Measurements from ENCODE around the gene BEST1.

Gene BEST1

GRCh38 chr11:61955422-61956135, 5.4 kb downstream of the BEST1 start:
- Histone ChIP-seq H3K36me3 (ENCODE audit: control insufficient read depth in 2 of 2, insufficient read depth in 2 of 2, low read length in 2 of 2) (peaks cover 0 to 4% of the 10 kb centered on the region in 2 donors), H3K4me3 (ENCODE audit: low read length in 2 of 2) (peak overlapping the region; percentile 44 to 45), H3K9me3 (ENCODE audit: control insufficient read depth in 2 of 2, low read length in 2 of 2) (no peaks in the 10 kb centered on the region), H3K4me1 (ENCODE audit: control insufficient read depth in 2 of 2, insufficient read depth in 2 of 2, low read length in 2 of 2) (peaks cover 2 to 4% of the 10 kb centered on the region in 2 donors), H3K9ac (ENCODE audit: low read depth in 1 of 2, low read length in 2 of 2) (peak overlapping the region; percentile 47 to 53), H3K27me3 (ENCODE audit: control insufficient read depth in 2 of 2, insufficient read depth in 2 of 2, low read length in 2 of 2) (no peaks in the 10 kb centered on the region), H3K27ac (ENCODE audit: low read depth in 2 of 2, low read length in 2 of 2) (peak overlapping the region; percentile 32 to 35)

- H3K9ac ChIP-seq (ENCODE audit: low read depth in 1 of 2, low read length in 2 of 2): no peak overlapping the region
- no peak overlapping the region for H3K27ac ChIP-seq (ENCODE audit: low read depth in 2 of 2, low read length in 2 of 2)
Observed at GRCh38 chr11:61956191-61957020, 6.3 kb downstream of the BEST1 start.

DNA sequence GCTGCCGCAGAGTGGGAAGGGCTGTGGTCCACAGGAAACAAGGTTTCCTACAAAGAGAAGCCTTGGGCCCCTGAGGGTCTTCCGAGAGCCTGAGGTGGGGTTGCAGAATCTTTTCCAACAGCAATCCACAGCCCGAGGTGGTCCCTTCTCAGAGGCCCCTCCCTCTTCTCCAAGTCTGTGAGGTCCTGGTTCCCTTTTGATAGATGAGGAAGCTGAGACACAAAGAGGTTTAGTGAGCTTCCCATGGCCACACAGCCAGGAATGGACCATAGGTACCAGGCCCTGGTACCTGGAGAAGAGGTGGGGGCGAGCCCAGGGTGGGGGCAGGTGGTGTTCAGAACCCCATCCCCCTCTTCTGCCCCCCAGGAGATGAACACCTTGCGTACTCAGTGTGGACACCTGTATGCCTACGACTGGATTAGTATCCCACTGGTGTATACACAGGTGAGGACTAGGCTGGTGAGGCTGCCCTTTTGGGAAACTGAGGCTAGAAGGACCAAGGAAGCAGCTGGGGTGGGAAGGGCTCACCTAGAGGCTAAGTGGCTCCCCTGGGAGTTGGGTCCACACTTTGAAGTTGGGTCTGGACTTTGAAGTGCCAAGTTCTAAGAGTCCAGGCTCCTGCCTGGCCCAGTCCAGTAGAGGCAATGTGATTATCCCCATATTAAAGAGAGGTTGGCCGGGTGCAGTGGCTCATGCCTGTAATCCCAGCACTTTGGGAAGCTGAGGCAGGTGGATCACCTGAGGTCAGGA, 7.0 kb downstream of the BEST1 start:
- H3K27me3 ChIP-seq (ENCODE audit: control insufficient read depth in 2 of 2, insufficient read depth in 2 of 2, low read length in 2 of 2): no peaks in the 10 kb centered on the region
- no peak overlapping the region for H3K9ac ChIP-seq (ENCODE audit: low read depth in 1 of 2, low read length in 2 of 2)
- H3K4me1 ChIP-seq (ENCODE audit: control insufficient read depth in 2 of 2, insufficient read depth in 2 of 2, low read length in 2 of 2): peaks cover 2 to 4% of the 10 kb centered on the region in 2 donors
- H3K4me3 ChIP-seq (ENCODE audit: low read length in 2 of 2): no peak overlapping the region
- no peaks in the 10 kb centered on the region for H3K9me3 ChIP-seq (ENCODE audit: control insufficient read depth in 2 of 2, low read length in 2 of 2)
- no peak overlapping the region for H3K27ac ChIP-seq (ENCODE audit: low read depth in 2 of 2, low read length in 2 of 2)
- H3K36me3 ChIP-seq (ENCODE audit: control insufficient read depth in 2 of 2, insufficient read depth in 2 of 2, low read length in 2 of 2): peaks cover 2 to 4% of the 10 kb centered on the region in 2 donors

More at GRCh38 chr11:61956191-61957020, 6.3 kb downstream of the BEST1 start:
- peak overlapping the region in 1 of 2 donors; percentile 40 for H3K4me3 ChIP-seq (ENCODE audit: low read length in 2 of 2)
- H3K4me1 ChIP-seq (ENCODE audit: control insufficient read depth in 2 of 2, insufficient read depth in 2 of 2, low read length in 2 of 2): peaks cover 2 to 4% of the 10 kb centered on the region in 2 donors
- H3K36me3 ChIP-seq (ENCODE audit: control insufficient read depth in 2 of 2, insufficient read depth in 2 of 2, low read length in 2 of 2): peaks cover 2 to 4% of the 10 kb centered on the region in 2 donors
- no peaks in the 10 kb centered on the region for H3K9me3 ChIP-seq (ENCODE audit: control insufficient read depth in 2 of 2, low read length in 2 of 2)
- H3K27me3 ChIP-seq (ENCODE audit: control insufficient read depth in 2 of 2, insufficient read depth in 2 of 2, low read length in 2 of 2): no peaks in the 10 kb centered on the region

GRCh38 chr11:61958590-61958989, 8.4 kb downstream of the BEST1 start:
- Histone ChIP-seq H3K4me1 (ENCODE audit: control insufficient read depth in 2 of 2, insufficient read depth in 2 of 2, low read length in 2 of 2) (peaks cover 11 to 14% of the 10 kb centered on the region in 2 donors), H3K9me3 (ENCODE audit: control insufficient read depth in 2 of 2, low read length in 2 of 2) (no peaks in the 10 kb centered on the region), H3K27ac (ENCODE audit: low read depth in 2 of 2, low read length in 2 of 2) (no peak overlapping the region), H3K4me3 (ENCODE audit: low read length in 2 of 2) (no peak overlapping the region), H3K27me3 (ENCODE audit: control insufficient read depth in 2 of 2, insufficient read depth in 2 of 2, low read length in 2 of 2) (no peaks in the 10 kb centered on the region), H3K36me3 (ENCODE audit: control insufficient read depth in 2 of 2, insufficient read depth in 2 of 2, low read length in 2 of 2) (peaks cover 11 to 13% of the 10 kb centered on the region in 2 donors), H3K9ac (ENCODE audit: low read depth in 1 of 2, low read length in 2 of 2) (no peak overlapping the region)

- no peak overlapping the region for H3K9ac ChIP-seq (ENCODE audit: low read depth in 1 of 2, low read length in 2 of 2)
- peaks cover 16 to 19% of the 10 kb centered on the region in 2 donors for H3K4me1 ChIP-seq (ENCODE audit: control insufficient read depth in 2 of 2, insufficient read depth in 2 of 2, low read length in 2 of 2)
- H3K36me3 ChIP-seq (ENCODE audit: control insufficient read depth in 2 of 2, insufficient read depth in 2 of 2, low read length in 2 of 2): peaks cover 17 to 18% of the 10 kb centered on the region in 2 donors
- H3K27me3 ChIP-seq (ENCODE audit: control insufficient read depth in 2 of 2, insufficient read depth in 2 of 2, low read length in 2 of 2): no peaks in the 10 kb centered on the region
- H3K9me3 ChIP-seq (ENCODE audit: control insufficient read depth in 2 of 2, low read length in 2 of 2): no peaks in the 10 kb centered on the region
- H3K27ac ChIP-seq (ENCODE audit: low read depth in 2 of 2, low read length in 2 of 2): no peak overlapping the region
- no peak overlapping the region for H3K4me3 ChIP-seq (ENCODE audit: low read length in 2 of 2)
Observed at GRCh38 chr11:61959114-61959513, 9.0 kb downstream of the BEST1 start.

DNA sequence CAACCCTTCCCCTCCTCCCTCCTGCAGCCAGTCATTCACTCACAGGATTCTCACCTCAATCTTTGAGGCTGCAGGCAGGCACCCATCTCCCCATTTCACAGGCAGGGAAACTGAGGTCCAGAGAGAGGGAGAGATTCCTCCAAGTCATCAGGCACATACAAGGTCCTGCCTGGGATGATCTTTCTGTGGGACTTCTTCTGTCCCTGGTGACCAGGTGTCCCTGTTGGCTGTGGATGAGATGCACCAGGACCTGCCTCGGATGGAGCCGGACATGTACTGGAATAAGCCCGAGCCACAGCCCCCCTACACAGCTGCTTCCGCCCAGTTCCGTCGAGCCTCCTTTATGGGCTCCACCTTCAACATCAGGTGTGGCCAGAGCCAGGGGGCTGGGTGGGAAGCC, 9.5 kb downstream of the BEST1 start:
- H3K9ac ChIP-seq (ENCODE audit: low read depth in 1 of 2, low read length in 2 of 2): no peak overlapping the region
- peaks cover 21 to 22% of the 10 kb centered on the region in 2 donors for H3K4me1 ChIP-seq (ENCODE audit: control insufficient read depth in 2 of 2, insufficient read depth in 2 of 2, low read length in 2 of 2)
- peaks cover 21 to 23% of the 10 kb centered on the region in 2 donors for H3K36me3 ChIP-seq (ENCODE audit: control insufficient read depth in 2 of 2, insufficient read depth in 2 of 2, low read length in 2 of 2)
- no peak overlapping the region for H3K4me3 ChIP-seq (ENCODE audit: low read length in 2 of 2)
- H3K27me3 ChIP-seq (ENCODE audit: control insufficient read depth in 2 of 2, insufficient read depth in 2 of 2, low read length in 2 of 2): no peaks in the 10 kb centered on the region
- no peaks in the 10 kb centered on the region for H3K9me3 ChIP-seq (ENCODE audit: control insufficient read depth in 2 of 2, low read length in 2 of 2)
- no peak overlapping the region for H3K27ac ChIP-seq (ENCODE audit: low read depth in 2 of 2, low read length in 2 of 2)

GRCh38 chr11:61960532-61960931, 10.4 kb downstream of the BEST1 start:
- H3K27ac ChIP-seq (ENCODE audit: low read depth in 2 of 2, low read length in 2 of 2): peak overlapping the region in 1 of 2 donors; percentile 54
- peaks cover 29 to 32% of the 10 kb centered on the region in 2 donors for H3K36me3 ChIP-seq (ENCODE audit: control insufficient read depth in 2 of 2, insufficient read depth in 2 of 2, low read length in 2 of 2)
- H3K4me1 ChIP-seq (ENCODE audit: control insufficient read depth in 2 of 2, insufficient read depth in 2 of 2, low read length in 2 of 2): peaks cover 25 to 30% of the 10 kb centered on the region in 2 donors
- no peak overlapping the region for H3K9ac ChIP-seq (ENCODE audit: low read depth in 1 of 2, low read length in 2 of 2)
- H3K4me3 ChIP-seq (ENCODE audit: low read length in 2 of 2): no peak overlapping the region
- H3K9me3 ChIP-seq (ENCODE audit: control insufficient read depth in 2 of 2, low read length in 2 of 2): no peaks in the 10 kb centered on the region
- H3K27me3 ChIP-seq (ENCODE audit: control insufficient read depth in 2 of 2, insufficient read depth in 2 of 2, low read length in 2 of 2): no peaks in the 10 kb centered on the region

- H3K27ac ChIP-seq (ENCODE audit: low read depth in 2 of 2, low read length in 2 of 2): peak overlapping the region; percentile 77 to 97
- H3K36me3 ChIP-seq (ENCODE audit: control insufficient read depth in 2 of 2, insufficient read depth in 2 of 2, low read length in 2 of 2): peaks cover 32 to 38% of the 10 kb centered on the region in 2 donors
- no peaks in the 10 kb centered on the region for H3K9me3 ChIP-seq (ENCODE audit: control insufficient read depth in 2 of 2, low read length in 2 of 2)
- no peak overlapping the region for H3K4me3 ChIP-seq (ENCODE audit: low read length in 2 of 2)
- H3K9ac ChIP-seq (ENCODE audit: low read depth in 1 of 2, low read length in 2 of 2): no peak overlapping the region
- no peaks in the 10 kb centered on the region for H3K27me3 ChIP-seq (ENCODE audit: control insufficient read depth in 2 of 2, insufficient read depth in 2 of 2, low read length in 2 of 2)
- H3K4me1 ChIP-seq (ENCODE audit: control insufficient read depth in 2 of 2, insufficient read depth in 2 of 2, low read length in 2 of 2): peaks cover 25 to 27% of the 10 kb centered on the region in 2 donors
Observed at GRCh38 chr11:61961570-61962212, 11.5 kb downstream of the BEST1 start.

GRCh38 chr11:61962213-61963015, 12.3 kb downstream of the BEST1 start:
- Histone ChIP-seq H3K4me3 (ENCODE audit: low read length in 2 of 2) (no peak overlapping the region), H3K9ac (ENCODE audit: low read depth in 1 of 2, low read length in 2 of 2) (no peak overlapping the region), H3K27me3 (ENCODE audit: control insufficient read depth in 2 of 2, insufficient read depth in 2 of 2, low read length in 2 of 2) (no peaks in the 10 kb centered on the region), H3K27ac (ENCODE audit: low read depth in 2 of 2, low read length in 2 of 2) (peak overlapping the region; percentile 77 to 97), H3K9me3 (ENCODE audit: control insufficient read depth in 2 of 2, low read length in 2 of 2) (no peaks in the 10 kb centered on the region), H3K36me3 (ENCODE audit: control insufficient read depth in 2 of 2, insufficient read depth in 2 of 2, low read length in 2 of 2) (peaks cover 32 to 39% of the 10 kb centered on the region in 2 donors), H3K4me1 (ENCODE audit: control insufficient read depth in 2 of 2, insufficient read depth in 2 of 2, low read length in 2 of 2) (peaks cover 25 to 27% of the 10 kb centered on the region in 2 donors)

Measured in mucosa of rectum (tissue), 2 donors.